Cerebellar nuclear complex (tissue), 1 donor: ENCODE measurements around the gene FRMD7.
"Not testable (repeated sequence)": the region's sequence is repeated elsewhere in the genome, so short reads cannot be mapped to it uniquely, and the experiment has no call there.

Experiments
- DNase-seq, 2 experiments: peaks; one replicate each; lab custom pipeline; 2025; lab: John Stamatoyannopoulos, UW

Gene FRMD7

GRCh38 chrX:132093239-132093860, 34.5 kb downstream of the FRMD7 start:
- no peak for DNase-seq

GRCh38 chrX:132092439-132093065, 35.3 kb downstream of the FRMD7 start:
- DNase-seq, result no peak

GRCh38 chrX:132090403-132091159, 37.2 kb downstream of the FRMD7 start:
- DNase-seq, result no peak

GRCh38 chrX:132088864-132089263, 39.0 kb downstream of the FRMD7 start:
- no peak for DNase-seq

- no peak for DNase-seq
These were observed 41.1 kb downstream of the FRMD7 start for GRCh38 chrX:132086672-132087071.

- DNase-seq, result no peak
These were observed 42.0 kb downstream of the FRMD7 start for GRCh38 chrX:132085786-132086185.

- no peak for DNase-seq
These were observed 49.9 kb downstream of the FRMD7 start for GRCh38 chrX:132077912-132078311.

GRCh38 chrX:132077414-132077813, 50.4 kb downstream of the FRMD7 start:
- no peak for DNase-seq

- no peak for DNase-seq
These were observed 56.6 kb downstream of the FRMD7 start for GRCh38 chrX:132071254-132071653.

GRCh38 chrX:132068405-132068804, 59.4 kb downstream of the FRMD7 start:
- DNase-seq, result no peak

- no peak for DNase-seq
These were observed 64.0 kb downstream of the FRMD7 start for GRCh38 chrX:132063862-132064261.

GRCh38 chrX:132063334-132063733, 64.5 kb downstream of the FRMD7 start:
- no peak for DNase-seq

GRCh38 chrX:132059973-132060540, 67.8 kb downstream of the FRMD7 start:
- DNase-seq, result no peak

- no peak for DNase-seq
These were observed 68.8 kb downstream of the FRMD7 start for GRCh38 chrX:132058975-132059374.

- no peak for DNase-seq
These were observed 69.8 kb downstream of the FRMD7 start for GRCh38 chrX:132058050-132058449.

GRCh38 chrX:132051778-132052177, 76.0 kb downstream of the FRMD7 start:
- not testable (repeated sequence) for DNase-seq

GRCh38 chrX:132046533-132046932, 81.3 kb downstream of the FRMD7 start:
- DNase-seq, result no peak

GRCh38 chrX:132045456-132045855, 82.4 kb downstream of the FRMD7 start:
- DNase-seq, result no peak

- DNase-seq, result no peak
These were observed 82.9 kb downstream of the FRMD7 start for GRCh38 chrX:132044953-132045352.

GRCh38 chrX:132043977-132044376, 83.8 kb downstream of the FRMD7 start:
- DNase-seq, result no peak

- no peak for DNase-seq
These were observed 86.8 kb downstream of the FRMD7 start for GRCh38 chrX:132041015-132041414.

- DNase-seq, result no peak
These were observed 87.8 kb downstream of the FRMD7 start for GRCh38 chrX:132040066-132040465.

GRCh38 chrX:132037479-132037993, 90.3 kb downstream of the FRMD7 start:
- DNase-seq, result no peak
